OCI-LY3 (cell line): ENCODE data around the gene TRMT61A.

ENCODE experiments used
- H2AFZ ChIP-seq: fragments of 200-600, 300-600 bp; shearing (Covaris generic); 2 replicates; pipeline ENCODE4 v1.6.0; 2014; ENCODE audit warnings: antibody characterized with exemption, low read depth, low read length
- H3K27ac ChIP-seq: fragments of 200-600, 300-600 bp; sonication (generic); 2 replicates; pipeline ENCODE4 v1.5.1; 2014; ENCODE audit warnings: mild to moderate bottlenecking, low read length, moderate library complexity, mixed read lengths
- H3K27me3 ChIP-seq: fragments of 200-600, 300-600 bp; sonication (generic); 2 replicates; pipeline ENCODE4 v1.6.1; 2014; ENCODE audit warnings: low read depth, low read length, mixed read lengths
- H3K36me3 ChIP-seq: fragments of 200-600, 300-600 bp; sonication (generic); replicated peaks from 2 replicates; pipeline ENCODE3; 2014; ENCODE audit warnings: low read depth, low read length, mixed read lengths
- H3K4me1 ChIP-seq: fragments of 300-600, 200-600 bp; sonication (generic); 2 replicates; pipeline ENCODE4 v1.6.1; 2014; ENCODE audit warnings: low read length, mixed read lengths
- H3K4me2 ChIP-seq: fragments of 200-600, 300-600 bp; sonication (generic); 2 replicates; pipeline ENCODE4 v1.6.1; 2014; ENCODE audit warnings: low read length, mixed read lengths
- H3K4me3 ChIP-seq: fragments of 300-600, 200-600 bp; sonication (generic); 2 replicates; pipeline ENCODE4 v1.5.1; 2014; ENCODE audit warnings: antibody characterized with exemption, mild to moderate bottlenecking, low read length, moderate library complexity
- H3K79me2 ChIP-seq: fragments of 300-600, 200-600 bp; shearing (Covaris generic); 2 replicates; pipeline ENCODE4 v1.6.1; 2014; ENCODE audit warnings: mild to moderate bottlenecking, low read length, mixed read lengths
- H3K9ac ChIP-seq: fragments of 300-600, 200-600 bp; shearing (Covaris generic); 2 replicates; pipeline ENCODE4 v1.6.0; 2014; ENCODE audit warnings: mild to moderate bottlenecking, low read length, moderate library complexity
- H3K9me3 ChIP-seq: fragments of 200-600, 300-600 bp; shearing (Covaris generic); 2 replicates; pipeline ENCODE4 v1.6.1; 2014; ENCODE audit warnings: low read length, mixed read lengths; ENCODE audit not compliant: insufficient read depth
- H4K20me1 ChIP-seq: fragments of 200-600, 300-600 bp; sonication (generic); 2 replicates; pipeline ENCODE4 v1.6.1; 2016; ENCODE audit warnings: low read length, mixed read lengths; ENCODE audit not compliant: insufficient read depth
- CTCF ChIP-seq: fragments of 200-600, 300-600 bp; sonication (generic); IDR thresholded peaks from 2 replicates; pipeline ENCODE4 v1.5.1; 2014; ENCODE audit warnings: antibody characterized with exemption, low read length, low read depth
- EZH2phosphoT487 ChIP-seq: fragments of 200-600 bp; shearing (Covaris generic); IDR thresholded peaks from 2 replicates; pipeline ENCODE4 v1.6.1; 2018; ENCODE audit warnings: antibody characterized with exemption, mixed run types, low read depth

The TRMT61A gene

GRCh38 chr14:103528587-103529382 lies at the start of gene TRMT61A:
TRMT61A (plus strand) TSS chr14:103529196; CDS start chr14:103529979, 783 bp downstream.
- H2AFZ ChIP-seq = no peak within 1 kb of the TSS
- peak within 1 kb of the TSS; percentile 95 for H3K4me3 ChIP-seq
- H3K9me3 ChIP-seq = no peaks in the 10 kb centered on the region
- peaks cover 64% of the 10 kb centered on the region for H3K79me2 ChIP-seq
- peak within 1 kb of the TSS; percentile 97 for H3K9ac ChIP-seq
- peak within 1 kb of the TSS; percentile 98 for H3K27ac ChIP-seq
- H3K4me2 ChIP-seq = peak within 1 kb of the TSS; percentile 100
- H4K20me1 ChIP-seq = peaks cover 3% of the 10 kb centered on the region; the same call in 1 of the 2 replicates
- H3K27me3 ChIP-seq = no peaks in the 10 kb centered on the region
- peaks cover 65% of the 10 kb centered on the region for H3K4me1 ChIP-seq
- TF ChIP-seq EZH2phosphoT487 = no peak
- H3K36me3 ChIP-seq = peaks cover 53% of the 10 kb centered on the region

- H4K20me1 ChIP-seq = peaks cover 4% of the 10 kb centered on the region; the same call in 1 of the 2 replicates
- peaks cover 37% of the 10 kb centered on the region for H3K36me3 ChIP-seq
- peak overlapping the region; percentile 49 for H3K4me3 ChIP-seq
- H2AFZ ChIP-seq = no peak overlapping the region
- H3K4me2 ChIP-seq = peak overlapping the region; percentile 75
- H3K27me3 ChIP-seq = no peaks in the 10 kb centered on the region
- TF ChIP-seq CTCF (no peak), EZH2phosphoT487 (no peak)
- no peaks in the 10 kb centered on the region for H3K9me3 ChIP-seq
- peaks cover 19% of the 10 kb centered on the region for H3K4me1 ChIP-seq
- no peaks in the 10 kb centered on the region for H3K79me2 ChIP-seq
- H3K27ac ChIP-seq = peak overlapping the region; percentile 51
- peak overlapping the region; percentile 16; the same call in 1 of the 2 replicates for H3K9ac ChIP-seq
These were observed 48.4 kb upstream of the TRMT61A start for GRCh38 chr14:103480595-103480994.

- Histone ChIP-seq H2AFZ (no peak overlapping the region), H3K27ac (no peak overlapping the region), H3K27me3 (no peaks in the 10 kb centered on the region), H3K79me2 (no peaks in the 10 kb centered on the region), H3K4me1 (peaks cover 19% of the 10 kb centered on the region), H3K4me3 (no peak overlapping the region), H3K36me3 (peaks cover 24% of the 10 kb centered on the region), H3K9ac (no peak overlapping the region), H3K9me3 (no peaks in the 10 kb centered on the region), H3K4me2 (no peak overlapping the region), H4K20me1 (peaks cover 4% of the 10 kb centered on the region; the same call in 1 of the 2 replicates)
- TF ChIP-seq CTCF (no peak), EZH2phosphoT487 (no peak)
These were observed 45.4 kb upstream of the TRMT61A start for GRCh38 chr14:103483600-103483999.

- Histone ChIP-seq H4K20me1 (peaks cover 4% of the 10 kb centered on the region; the same call in 1 of the 2 replicates), H3K27ac (no peak overlapping the region), H3K79me2 (no peaks in the 10 kb centered on the region), H3K9me3 (no peaks in the 10 kb centered on the region), H3K27me3 (no peaks in the 10 kb centered on the region), H3K4me1 (peaks cover 10% of the 10 kb centered on the region), H3K4me2 (no peak overlapping the region), H2AFZ (no peak overlapping the region), H3K4me3 (no peak overlapping the region), H3K9ac (no peak overlapping the region), H3K36me3 (peaks cover 29% of the 10 kb centered on the region)
- TF ChIP-seq CTCF (no peak), EZH2phosphoT487 (no peak)
These were observed 43.5 kb upstream of the TRMT61A start for GRCh38 chr14:103485504-103485903.
